ACC112 (cell line): Measurements from ENCODE around the gene XRCC2.

Experiments
- H2AFZ ChIP-seq: fragments of 200-600 bp; sonication (generic); one replicate; pipeline ENCODE4 v1.6.0; 2017; ENCODE audit warnings: antibody characterized with exemption, low read length; ENCODE audit not compliant: unreplicated experiment
- H3K27ac ChIP-seq: fragments of 200-600 bp; sonication (generic); 2 replicates; pipeline ENCODE4 v1.5.1; 2014; ENCODE audit warnings: low read depth, mild to moderate bottlenecking, antibody characterized with exemption, low read length, moderate library complexity
- H3K27me3 ChIP-seq: fragments of 200-600 bp; sonication (generic); 2 replicates; pipeline ENCODE4 v1.6.1; 2014; ENCODE audit warnings: mild to moderate bottlenecking, antibody characterized with exemption, low read length, moderate library complexity, mixed read lengths; ENCODE audit not compliant: insufficient read depth
- H3K36me3 ChIP-seq: fragments of 200-600 bp; sonication (generic); 2 replicates; pipeline ENCODE4 v1.6.1; 2016; ENCODE audit warnings: mild to moderate bottlenecking, antibody characterized with exemption, low read length, moderate library complexity, mixed read lengths; ENCODE audit not compliant: insufficient read depth
- H3K4me1 ChIP-seq: fragments of 200-600 bp; sonication (generic); one replicate; pipeline ENCODE4 v1.6.1; 2016; ENCODE audit warnings: low read length, mixed read lengths; ENCODE audit not compliant: insufficient read depth, unreplicated experiment, control insufficient read depth
- H3K4me3 ChIP-seq: fragments of 200-600 bp; sonication (generic); 2 replicates; pipeline ENCODE4 v1.5.1; 2014; ENCODE audit warnings: mild to moderate bottlenecking, low read depth, low read length
- H3K79me2 ChIP-seq: fragments of 200-600 bp; sonication (generic); one replicate; pipeline ENCODE4 v1.6.0; 2016; ENCODE audit warnings: low read length; ENCODE audit not compliant: control insufficient read depth, unreplicated experiment, insufficient read depth

Gene XRCC2

GRCh38 chr7:152615031-152615741, 60.8 kb downstream of the XRCC2 start:
- Histone ChIP-seq H3K79me2 (no peaks in the 10 kb centered on the region), H3K36me3 (no peaks in the 10 kb centered on the region), H3K27me3 (no peaks in the 10 kb centered on the region), H3K4me1 (no peaks in the 10 kb centered on the region), H3K27ac (no peak overlapping the region), H3K4me3 (no peak overlapping the region), H2AFZ (no peak overlapping the region)

GRCh38 chr7:152608656-152609055, 67.3 kb downstream of the XRCC2 start:
- Histone ChIP-seq H3K79me2 (no peaks in the 10 kb centered on the region), H2AFZ (no peak overlapping the region), H3K4me1 (no peaks in the 10 kb centered on the region), H3K36me3 (no peaks in the 10 kb centered on the region), H3K4me3 (no peak overlapping the region), H3K27ac (no peak overlapping the region), H3K27me3 (no peaks in the 10 kb centered on the region)

GRCh38 chr7:152608208-152608607, 67.7 kb downstream of the XRCC2 start:
- Histone ChIP-seq H3K4me3 (no peak overlapping the region), H2AFZ (no peak overlapping the region), H3K36me3 (no peaks in the 10 kb centered on the region), H3K4me1 (peaks cover under 1% of the 10 kb centered on the region), H3K27ac (no peak overlapping the region), H3K79me2 (no peaks in the 10 kb centered on the region), H3K27me3 (no peaks in the 10 kb centered on the region)

- no peaks in the 10 kb centered on the region for H3K27me3 ChIP-seq
- peaks cover 5% of the 10 kb centered on the region for H3K4me1 ChIP-seq
- H3K79me2 ChIP-seq: no peaks in the 10 kb centered on the region
- H3K27ac ChIP-seq: no peak overlapping the region
- H3K36me3 ChIP-seq: no peaks in the 10 kb centered on the region
- no peak overlapping the region for H3K4me3 ChIP-seq
- no peak overlapping the region for H2AFZ ChIP-seq
Measured at GRCh38 chr7:152607007-152607406, 68.9 kb downstream of the XRCC2 start.

GRCh38 chr7:152602962-152603361, 73.0 kb downstream of the XRCC2 start:
- H3K79me2 ChIP-seq: no peaks in the 10 kb centered on the region
- peaks cover 5% of the 10 kb centered on the region for H3K4me1 ChIP-seq
- H3K36me3 ChIP-seq: no peaks in the 10 kb centered on the region
- H2AFZ ChIP-seq: peak overlapping the region; percentile 67
- H3K4me3 ChIP-seq: peak overlapping the region; percentile 63
- no peak overlapping the region for H3K27ac ChIP-seq
- no peaks in the 10 kb centered on the region for H3K27me3 ChIP-seq

- H2AFZ ChIP-seq: no peak overlapping the region
Measured at GRCh38 chr7:152601305-152601798, 74.6 kb downstream of the XRCC2 start.

DNA sequence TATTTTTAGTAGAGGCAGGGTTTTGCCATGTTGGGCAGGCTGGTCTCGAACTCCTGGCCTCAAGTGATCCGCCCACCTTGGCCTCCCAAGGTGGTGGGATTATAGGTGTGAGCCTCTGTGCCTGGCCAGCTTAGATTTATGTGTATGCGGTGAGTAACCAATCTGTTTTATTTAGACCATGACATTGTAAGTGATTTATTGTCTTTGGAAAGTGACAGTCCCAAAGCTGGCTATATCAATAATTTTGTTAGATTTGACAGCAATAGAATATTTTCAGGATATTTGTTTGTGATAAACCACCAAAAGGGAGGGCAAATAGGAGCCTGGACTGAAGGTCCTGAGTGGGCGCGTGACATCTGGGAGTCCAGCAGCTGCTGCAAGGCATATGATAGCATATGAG, 75.7 kb downstream of the XRCC2 start:
- no peak overlapping the region for H3K27ac ChIP-seq

More at GRCh38 chr7:152601305-152601798, 74.6 kb downstream of the XRCC2 start:
- Histone ChIP-seq H3K4me1 (peaks cover 5% of the 10 kb centered on the region), H3K4me3 (no peak overlapping the region), H3K36me3 (no peaks in the 10 kb centered on the region), H3K79me2 (no peaks in the 10 kb centered on the region), H3K27ac (no peak overlapping the region), H3K27me3 (no peaks in the 10 kb centered on the region)

DNA sequence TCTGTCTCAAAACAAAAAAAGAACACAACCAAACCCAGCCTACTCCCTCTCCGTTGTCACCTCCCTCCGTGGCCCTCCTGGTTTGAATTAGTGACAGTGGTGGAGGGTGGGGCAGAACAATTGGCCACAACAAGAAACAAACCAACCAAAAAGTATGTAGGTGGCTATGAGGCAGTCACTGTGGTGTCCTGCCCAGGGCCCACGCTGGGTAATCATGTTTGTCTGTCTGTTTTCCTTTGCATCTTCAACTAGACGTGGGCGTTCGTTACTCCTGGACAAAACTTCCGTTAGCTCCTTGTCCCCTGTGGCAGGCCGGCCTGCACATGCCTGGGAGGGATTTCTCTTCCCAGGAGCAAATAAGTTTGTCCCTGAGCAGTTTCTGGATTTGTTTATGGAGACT, 78.4 kb downstream of the XRCC2 start:
- Histone ChIP-seq H3K27me3 (no peaks in the 10 kb centered on the region), H2AFZ (no peak overlapping the region), H3K4me3 (no peak overlapping the region)

More for the DNA sequence above, 75.7 kb downstream of the XRCC2 start:
- H3K27me3 ChIP-seq: no peaks in the 10 kb centered on the region
- H3K36me3 ChIP-seq: no peaks in the 10 kb centered on the region
- H3K4me3 ChIP-seq: no peak overlapping the region
- peaks cover 5% of the 10 kb centered on the region for H3K4me1 ChIP-seq
- no peaks in the 10 kb centered on the region for H3K79me2 ChIP-seq
- H2AFZ ChIP-seq: no peak overlapping the region

GRCh38 chr7:152596824-152597223, 79.1 kb downstream of the XRCC2 start:
- no peaks in the 10 kb centered on the region for H3K4me1 ChIP-seq
- no peaks in the 10 kb centered on the region for H3K79me2 ChIP-seq
- no peak overlapping the region for H3K4me3 ChIP-seq
- no peaks in the 10 kb centered on the region for H3K27me3 ChIP-seq
- no peak overlapping the region for H2AFZ ChIP-seq
- no peaks in the 10 kb centered on the region for H3K36me3 ChIP-seq
- no peak overlapping the region for H3K27ac ChIP-seq

More for the DNA sequence above, 78.4 kb downstream of the XRCC2 start:
- Histone ChIP-seq H3K4me1 (no peaks in the 10 kb centered on the region), H3K79me2 (no peaks in the 10 kb centered on the region), H3K36me3 (no peaks in the 10 kb centered on the region), H3K27ac (no peak overlapping the region)
